ENCODE measurements around the gene ROM1. TPM values are rescaled to one million over a fixed set of nuclear protein-coding genes. Genes with fewer than 3 reads are reported as not detected.

The ROM1 gene
- polyA plus RNA-seq, 1 donor (not counting 4 experiments of a cell fraction or from before 2014, with no cell fraction given): 1.5 TPM

DNA sequence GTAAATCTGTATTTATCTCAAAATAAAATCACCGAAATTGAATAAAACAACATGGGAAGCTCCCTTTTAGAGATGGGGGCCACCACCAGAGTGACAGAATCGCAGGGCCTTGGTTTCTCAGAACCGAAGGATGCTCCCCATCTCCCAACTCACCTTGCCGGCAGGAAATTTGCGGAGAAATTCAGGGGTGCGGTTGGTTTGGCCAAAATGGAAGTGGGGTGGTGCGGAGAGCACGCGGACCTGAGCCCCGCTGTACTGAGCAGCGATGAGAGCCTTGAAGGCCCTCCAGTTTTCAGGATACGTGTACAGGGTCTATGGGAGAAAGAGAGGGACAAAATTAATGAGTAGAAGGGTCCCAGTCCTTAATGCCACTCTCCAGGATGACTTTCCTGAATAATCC is 40.6 kb upstream of the ROM1 start:
- TF ChIP-seq EZH2 (IDR thresholded peaks at IDR 0.05; ENCODE audit: low read length): no peak
- TF ChIP-seq, protein P1, sequence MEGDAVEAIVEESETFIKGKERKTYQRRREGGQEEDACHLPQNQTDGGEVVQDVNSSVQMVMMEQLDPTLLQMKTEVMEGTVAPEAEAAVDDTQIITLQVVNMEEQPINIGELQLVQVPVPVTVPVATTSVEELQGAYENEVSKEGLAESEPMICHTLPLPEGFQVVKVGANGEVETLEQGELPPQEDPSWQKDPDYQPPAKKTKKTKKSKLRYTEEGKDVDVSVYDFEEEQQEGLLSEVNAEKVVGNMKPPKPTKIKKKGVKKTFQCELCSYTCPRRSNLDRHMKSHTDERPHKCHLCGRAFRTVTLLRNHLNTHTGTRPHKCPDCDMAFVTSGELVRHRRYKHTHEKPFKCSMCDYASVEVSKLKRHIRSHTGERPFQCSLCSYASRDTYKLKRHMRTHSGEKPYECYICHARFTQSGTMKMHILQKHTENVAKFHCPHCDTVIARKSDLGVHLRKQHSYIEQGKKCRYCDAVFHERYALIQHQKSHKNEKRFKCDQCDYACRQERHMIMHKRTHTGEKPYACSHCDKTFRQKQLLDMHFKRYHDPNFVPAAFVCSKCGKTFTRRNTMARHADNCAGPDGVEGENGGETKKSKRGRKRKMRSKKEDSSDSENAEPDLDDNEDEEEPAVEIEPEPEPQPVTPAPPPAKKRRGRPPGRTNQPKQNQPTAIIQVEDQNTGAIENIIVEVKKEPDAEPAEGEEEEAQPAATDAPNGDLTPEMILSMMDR (optimal IDR thresholded peaks at IDR 0.05 in 1 of 3, IDR thresholded peaks at IDR 0.05 in 1 of 3, conservative IDR thresholded peaks at IDR 0.05 in 1 of 3; ENCODE audit: extremely low read depth in 1 of 3, insufficient read depth in 2 of 3, low read length in 3 of 3): no peak
- Histone ChIP-seq H3K4me3 (ENCODE audit: control insufficient read depth in 2 of 3, extremely low read depth in 1 of 3, insufficient read depth in 2 of 3, low read depth in 1 of 3, low read length in 3 of 3) (peak overlapping the region; percentile 88 to 99 (median 96)), H3K36me3 (ENCODE audit: control insufficient read depth in 2 of 2, extremely low read depth in 1 of 2, insufficient read depth in 2 of 2, low read length in 2 of 2) (peaks cover 24 to 48% of the 10 kb centered on the region in 2 experiments), H3K9ac (ENCODE audit: control insufficient read depth, extremely low read depth, insufficient read depth, low read length) (peak overlapping the region; percentile 98), H3K4me1 (ENCODE audit: control insufficient read depth, extremely low read depth, insufficient read depth, low read length) (peaks cover 25% of the 10 kb centered on the region), H3K27ac (ENCODE audit: control insufficient read depth, insufficient read depth, low read length) (peak overlapping the region; percentile 87), H2AFZ (ENCODE audit: control insufficient read depth, low read length) (no peak overlapping the region), H4K20me1 (ENCODE audit: control insufficient read depth, extremely low read depth, insufficient read depth, low read length) (peaks cover 16% of the 10 kb centered on the region), H3K4me2 (ENCODE audit: control insufficient read depth, extremely low read depth, insufficient read depth, low read depth, low read length) (peak overlapping the region; percentile 95), H3K79me2 (ENCODE audit: control insufficient read depth, insufficient read depth, low read length) (peaks cover 59% of the 10 kb centered on the region), H3K9me1 (ENCODE audit: control insufficient read depth, extremely low read depth, insufficient read depth, low read length) (peaks cover 2% of the 10 kb centered on the region), H3K9me3 (ENCODE audit: control insufficient read depth, low read depth, low read length) (no peaks in the 10 kb centered on the region), H3K27me3 (ENCODE audit: control insufficient read depth, extremely low read depth, insufficient read depth, low read length) (no peaks in the 10 kb centered on the region)
- FAIRE-seq (no peak), DNase-seq (ENCODE audit: low read depth, low spot score) (no peak)
- dilution Hi-C loops (cut with MboI; ENCODE audit: extremely low pct_ligation_motif_present, low sequenced_read_pairs): no loop called here

DNA sequence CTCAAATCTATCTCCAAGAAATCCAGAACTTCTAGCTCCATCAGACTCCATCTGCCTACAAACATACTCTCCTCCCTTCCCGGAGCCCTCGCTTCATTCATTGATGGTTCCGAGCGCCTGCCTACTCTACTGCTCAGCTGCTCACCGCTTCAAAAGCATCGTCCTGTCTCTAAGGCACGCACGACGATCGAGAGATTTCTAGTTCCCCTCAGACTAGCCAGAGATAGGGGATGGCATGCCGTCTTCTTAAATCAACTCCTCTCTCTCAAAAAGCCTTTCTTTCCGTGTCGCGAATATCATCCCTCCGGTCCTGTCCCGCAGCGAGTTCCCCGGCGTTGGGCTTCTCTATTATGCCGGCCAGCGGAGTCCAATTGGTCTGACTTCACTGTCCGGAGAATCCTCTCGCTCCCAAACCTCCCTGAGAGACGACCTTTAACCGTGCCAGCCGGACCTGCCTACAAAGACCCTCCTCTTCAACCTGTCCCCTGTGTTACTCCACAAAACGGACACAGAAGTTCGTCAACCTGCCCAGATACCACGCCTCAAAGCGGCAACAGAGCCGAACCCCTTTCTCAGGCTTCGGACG is 40.0 kb upstream of the ROM1 start:
- Histone ChIP-seq H3K79me2 (ENCODE audit: control insufficient read depth, insufficient read depth, low read length) (peaks cover 54% of the 10 kb centered on the region), H3K4me3 (ENCODE audit: control insufficient read depth in 2 of 3, extremely low read depth in 1 of 3, insufficient read depth in 2 of 3, low read depth in 1 of 3, low read length in 3 of 3) (peak overlapping the region; percentile 88 to 99 (median 96)), H3K9ac (ENCODE audit: control insufficient read depth, extremely low read depth, insufficient read depth, low read length) (peak overlapping the region; percentile 98), H3K9me3 (ENCODE audit: control insufficient read depth, low read depth, low read length) (no peaks in the 10 kb centered on the region), H2AFZ (ENCODE audit: control insufficient read depth, low read length) (peak overlapping the region; percentile 75), H3K36me3 (ENCODE audit: control insufficient read depth in 2 of 2, extremely low read depth in 1 of 2, insufficient read depth in 2 of 2, low read length in 2 of 2) (peaks cover 23 to 48% of the 10 kb centered on the region in 2 experiments), H3K27me3 (ENCODE audit: control insufficient read depth, extremely low read depth, insufficient read depth, low read length) (no peaks in the 10 kb centered on the region), H3K9me1 (ENCODE audit: control insufficient read depth, extremely low read depth, insufficient read depth, low read length) (peaks cover 2% of the 10 kb centered on the region), H3K4me1 (ENCODE audit: control insufficient read depth, extremely low read depth, insufficient read depth, low read length) (peaks cover 25% of the 10 kb centered on the region), H4K20me1 (ENCODE audit: control insufficient read depth, extremely low read depth, insufficient read depth, low read length) (peaks cover 15% of the 10 kb centered on the region), H3K4me2 (ENCODE audit: control insufficient read depth, extremely low read depth, insufficient read depth, low read depth, low read length) (peak overlapping the region; percentile 95), H3K27ac (ENCODE audit: control insufficient read depth, insufficient read depth, low read length) (peak overlapping the region; percentile 87)
- dilution Hi-C loops (cut with MboI; ENCODE audit: extremely low pct_ligation_motif_present, low sequenced_read_pairs): no loop called here
- no peak for FAIRE-seq
- no peak for DNase-seq (ENCODE audit: low read depth, low spot score)
- no peak for TF ChIP-seq EZH2 (IDR thresholded peaks at IDR 0.05; ENCODE audit: low read length)
- TF ChIP-seq, protein P1 (optimal IDR thresholded peaks at IDR 0.05 in 1 of 3, IDR thresholded peaks at IDR 0.05 in 1 of 3, conservative IDR thresholded peaks at IDR 0.05 in 1 of 3; ENCODE audit: extremely low read depth in 1 of 3, insufficient read depth in 2 of 3, low read length in 3 of 3): no peak

Measured in keratinocyte (primary cell).